Measurements from ENCODE around the gene PTS. TPM values are rescaled to one million over a fixed set of nuclear protein-coding genes. Genes with fewer than 3 reads are reported as not detected.

PTS gene
- total and polyA plus RNA-seq, 3 donors from 2014 or later, result 28.0 to 33.9 (median 30.1) TPM

- 39 to 46% methylated on average over 15 of the region's 15 CpGs for WGBS, 2 donors
- no peaks in the 10 kb centered on the region for H3K36me3 ChIP-seq (ENCODE audit: low read depth, missing control alignments)
- H3K27ac ChIP-seq, result no peak overlapping the region
- H3K9me3 ChIP-seq, result no peaks in the 10 kb centered on the region
- intact Hi-C loops (cut with DNase I; ENCODE audit: low total_unique reads), result no loop called here
- DNase-seq, result peak; percentile 43
- TF ChIP-seq POLR2A (IDR thresholded peaks at IDR 0.05), result no peak
- no peak for TF ChIP-seq CTCF (IDR thresholded peaks at IDR 0.05)
- no peaks in the 10 kb centered on the region for H3K4me1 ChIP-seq
- no peak overlapping the region for H3K4me3 ChIP-seq
- H3K27me3 ChIP-seq, result no peaks in the 10 kb centered on the region
Observed at GRCh38 chr11:112255067-112255720, 29.0 kb downstream of the PTS start.

GRCh38 chr11:112260490-112260889 is 34.3 kb downstream of the PTS start, which contains the start of gene PLET1:
Gene PLET1 (minus strand): TSS chr11:112260860. CDS start chr11:112260589, 271 bp downstream.
- Histone ChIP-seq H3K27me3 (no peaks in the 10 kb centered on the region), H3K36me3 (ENCODE audit: low read depth, missing control alignments) (no peaks in the 10 kb centered on the region), H3K27ac (no peak within 1 kb of the TSS), H3K4me1 (no peaks in the 10 kb centered on the region), H3K4me3 (no peak within 1 kb of the TSS), H3K9me3 (no peaks in the 10 kb centered on the region)
- intact Hi-C loops (cut with DNase I; ENCODE audit: low total_unique reads), result no loop called here
- DNase-seq, result no peak
- TF ChIP-seq CTCF (IDR thresholded peaks at IDR 0.05), result no peak
- WGBS, 2 donors, result 94 to 96% methylated on average over 2 of the region's 2 CpGs

GRCh38 chr11:112265659-112266409 is 39.6 kb downstream of the PTS start:
- no peaks in the 10 kb centered on the region for H3K27me3 ChIP-seq
- intact Hi-C loops (cut with DNase I; ENCODE audit: low total_unique reads), result no loop called here
- WGBS, 2 donors, result 56 to 62% methylated on average over 11 of the region's 11 CpGs
- no peaks in the 10 kb centered on the region for H3K36me3 ChIP-seq (ENCODE audit: low read depth, missing control alignments)
- no peak overlapping the region for H3K4me3 ChIP-seq
- no peaks in the 10 kb centered on the region for H3K4me1 ChIP-seq
- H3K27ac ChIP-seq, result no peak overlapping the region
- H3K9me3 ChIP-seq, result no peaks in the 10 kb centered on the region
- DNase-seq, result peak; percentile 26
- TF ChIP-seq CTCF (IDR thresholded peaks at IDR 0.05) (no peak), POLR2A (IDR thresholded peaks at IDR 0.05) (no peak)

- no peaks in the 10 kb centered on the region for H3K36me3 ChIP-seq (ENCODE audit: low read depth, missing control alignments)
- no peak overlapping the region for H3K27ac ChIP-seq
- H3K4me3 ChIP-seq, result no peak overlapping the region
- H3K27me3 ChIP-seq, result no peaks in the 10 kb centered on the region
- TF ChIP-seq CTCF (IDR thresholded peaks at IDR 0.05), result no peak
- no peak for TF ChIP-seq POLR2A (IDR thresholded peaks at IDR 0.05)
- intact Hi-C loops (cut with DNase I; ENCODE audit: low total_unique reads), result no loop called here
- no peaks in the 10 kb centered on the region for H3K4me1 ChIP-seq
- no peak for DNase-seq
- 56 to 58% methylated on average over 3 of the region's 3 CpGs for WGBS, 2 donors
- H3K9me3 ChIP-seq, result no peaks in the 10 kb centered on the region
Observed at GRCh38 chr11:112266410-112266778, 40.2 kb downstream of the PTS start.
